Uterus (tissue), 2 donors: ENCODE measurements around the gene THY1.

Experiments
- POLR2A ChIP-seq, 2 donors: fragments of 450-650 bp; IDR thresholded peaks; one replicate each; pipeline ENCODE4 v1.6.1; 2016; ENCODE audit warnings: antibody characterized with exemption in 2 of 2, mild to moderate bottlenecking in 1 of 2, moderate library complexity in 1 of 2
- TF ChIP-seq, protein P1 (sequence below), 4 experiments: fragments of 200-600 bp in 2 of 4; fragments of 450-650 bp in 2 of 4; sonication (generic) in 2 of 4; IDR thresholded peaks; one replicate each; pipeline ENCODE4 v1.5.1; 2016 to 2019; ENCODE audit warnings: antibody characterized with exemption in 4 of 4, mild to moderate bottlenecking in 2 of 4, moderate library complexity in 1 of 4

GRCh38 chr11:119433358-119433725, 10.4 kb upstream of the THY1 start:
- TF ChIP-seq, protein P1, sequence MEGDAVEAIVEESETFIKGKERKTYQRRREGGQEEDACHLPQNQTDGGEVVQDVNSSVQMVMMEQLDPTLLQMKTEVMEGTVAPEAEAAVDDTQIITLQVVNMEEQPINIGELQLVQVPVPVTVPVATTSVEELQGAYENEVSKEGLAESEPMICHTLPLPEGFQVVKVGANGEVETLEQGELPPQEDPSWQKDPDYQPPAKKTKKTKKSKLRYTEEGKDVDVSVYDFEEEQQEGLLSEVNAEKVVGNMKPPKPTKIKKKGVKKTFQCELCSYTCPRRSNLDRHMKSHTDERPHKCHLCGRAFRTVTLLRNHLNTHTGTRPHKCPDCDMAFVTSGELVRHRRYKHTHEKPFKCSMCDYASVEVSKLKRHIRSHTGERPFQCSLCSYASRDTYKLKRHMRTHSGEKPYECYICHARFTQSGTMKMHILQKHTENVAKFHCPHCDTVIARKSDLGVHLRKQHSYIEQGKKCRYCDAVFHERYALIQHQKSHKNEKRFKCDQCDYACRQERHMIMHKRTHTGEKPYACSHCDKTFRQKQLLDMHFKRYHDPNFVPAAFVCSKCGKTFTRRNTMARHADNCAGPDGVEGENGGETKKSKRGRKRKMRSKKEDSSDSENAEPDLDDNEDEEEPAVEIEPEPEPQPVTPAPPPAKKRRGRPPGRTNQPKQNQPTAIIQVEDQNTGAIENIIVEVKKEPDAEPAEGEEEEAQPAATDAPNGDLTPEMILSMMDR (IDR thresholded peaks at IDR 0.05) = no peak
- TF ChIP-seq POLR2A (IDR thresholded peaks at IDR 0.05) = no peak
